ENCODE measurements around the gene PRMT7.

PRMT7 gene

GRCh38 chr16:68354816-68355215, 44.0 kb downstream of the PRMT7 start:
- H3K4me2 ChIP-seq (ENCODE audit: low read depth, low read length, poor library complexity, severe bottlenecking), result no peak overlapping the region
- no peaks in the 10 kb centered on the region for H3K79me2 ChIP-seq (ENCODE audit: insufficient read depth, low read length)
- no peaks in the 10 kb centered on the region for H3F3A ChIP-seq (ENCODE audit: insufficient read depth)
- no peaks in the 10 kb centered on the region for H3K9me3 ChIP-seq (ENCODE audit: insufficient read depth, low read length)
- no peak overlapping the region for H3K27ac ChIP-seq (ENCODE audit: low read depth, low read length)
- no peak overlapping the region for H2AFZ ChIP-seq (ENCODE audit: low read depth, low read length, severe bottlenecking)
- H3K9me2 ChIP-seq (replicated peaks; ENCODE audit: insufficient read depth, low read length), result no peaks in the 10 kb centered on the region
- no peak overlapping the region for H3K4me3 ChIP-seq (ENCODE audit: insufficient read depth, low read length, poor library complexity, severe bottlenecking)
- H3K27me3 ChIP-seq (ENCODE audit: low read length), result no peaks in the 10 kb centered on the region
- H3K9ac ChIP-seq (ENCODE audit: low read length), result no peak overlapping the region
- no peaks in the 10 kb centered on the region for H3K36me3 ChIP-seq (ENCODE audit: low read length)
- H4K20me1 ChIP-seq (ENCODE audit: low read depth, low read length), result no peaks in the 10 kb centered on the region
- TF ChIP-seq EZH2phosphoT487 (conservative IDR thresholded peaks at IDR 0.05; ENCODE audit: low read length) (no peak), CTCF (IDR thresholded peaks at IDR 0.05; ENCODE audit: insufficient read depth, low read length, poor library complexity, severe bottlenecking) (no peak)

- Histone ChIP-seq H3K27me3 (ENCODE audit: low read length) (no peaks in the 10 kb centered on the region), H2AFZ (ENCODE audit: low read depth, low read length, severe bottlenecking) (no peak overlapping the region), H3K27ac (ENCODE audit: low read depth, low read length) (no peak overlapping the region), H3K9me3 (ENCODE audit: insufficient read depth, low read length) (no peaks in the 10 kb centered on the region), H3K79me2 (ENCODE audit: insufficient read depth, low read length) (no peaks in the 10 kb centered on the region), H3K36me3 (ENCODE audit: low read length) (no peaks in the 10 kb centered on the region), H3F3A (ENCODE audit: insufficient read depth) (no peaks in the 10 kb centered on the region), H4K20me1 (ENCODE audit: low read depth, low read length) (no peaks in the 10 kb centered on the region), H3K9ac (ENCODE audit: low read length) (no peak overlapping the region), H3K4me3 (ENCODE audit: insufficient read depth, low read length, poor library complexity, severe bottlenecking) (no peak overlapping the region), H3K4me2 (ENCODE audit: low read depth, low read length, poor library complexity, severe bottlenecking) (no peak overlapping the region), H3K9me2 (replicated peaks; ENCODE audit: insufficient read depth, low read length) (no peaks in the 10 kb centered on the region)
- no peak for TF ChIP-seq CTCF (IDR thresholded peaks at IDR 0.05; ENCODE audit: insufficient read depth, low read length, poor library complexity, severe bottlenecking)
- no peak for TF ChIP-seq EZH2phosphoT487 (conservative IDR thresholded peaks at IDR 0.05; ENCODE audit: low read length)
These were observed 44.8 kb downstream of the PRMT7 start for GRCh38 chr16:68355447-68356248.

- no peaks in the 10 kb centered on the region for H4K20me1 ChIP-seq (ENCODE audit: low read depth, low read length)
- no peaks in the 10 kb centered on the region for H3K27me3 ChIP-seq (ENCODE audit: low read length)
- H3K79me2 ChIP-seq (ENCODE audit: insufficient read depth, low read length), result no peaks in the 10 kb centered on the region
- no peak overlapping the region for H3K9ac ChIP-seq (ENCODE audit: low read length)
- H3F3A ChIP-seq (ENCODE audit: insufficient read depth), result no peaks in the 10 kb centered on the region
- H2AFZ ChIP-seq (ENCODE audit: low read depth, low read length, severe bottlenecking), result no peak overlapping the region
- H3K4me2 ChIP-seq (ENCODE audit: low read depth, low read length, poor library complexity, severe bottlenecking), result no peak overlapping the region
- no peaks in the 10 kb centered on the region for H3K9me2 ChIP-seq (replicated peaks; ENCODE audit: insufficient read depth, low read length)
- no peaks in the 10 kb centered on the region for H3K9me3 ChIP-seq (ENCODE audit: insufficient read depth, low read length)
- H3K4me3 ChIP-seq (ENCODE audit: insufficient read depth, low read length, poor library complexity, severe bottlenecking), result no peak overlapping the region
- no peaks in the 10 kb centered on the region for H3K36me3 ChIP-seq (ENCODE audit: low read length)
- TF ChIP-seq CTCF (IDR thresholded peaks at IDR 0.05; ENCODE audit: insufficient read depth, low read length, poor library complexity, severe bottlenecking) (no peak), EZH2phosphoT487 (conservative IDR thresholded peaks at IDR 0.05; ENCODE audit: low read length) (no peak)
- no peak overlapping the region for H3K27ac ChIP-seq (ENCODE audit: low read depth, low read length)
These were observed 45.6 kb downstream of the PRMT7 start for GRCh38 chr16:68356249-68356918.
